Neural cell (in vitro differentiated cells): Measurements from ENCODE around the gene EFCAB6.

Experiments
- EZH2 ChIP-seq: fragments of 200-600, 300-800 bp; shearing (Covaris generic), sonication (generic); IDR thresholded peaks from 2 replicates; pipeline ENCODE4 v1.6.1; 2014; ENCODE audit warnings: antibody characterized with exemption, low read length, borderline replicate concordance, mild to moderate bottlenecking; ENCODE audit not compliant: insufficient read depth, poor library complexity, severe bottlenecking
- POLR2AphosphoS5 ChIP-seq: IDR thresholded peaks from 2 replicates; pipeline ENCODE4 v1.6.1; 2012
- RAD21 ChIP-seq: fragments of 450-650 bp; conservative IDR thresholded peaks from 2 replicates; pipeline ENCODE4 v1.6.1; 2014; ENCODE audit warnings: antibody characterized with exemption, mild to moderate bottlenecking, moderate library complexity
- TF ChIP-seq, protein P1 (sequence below): fragments of 450-650 bp; IDR thresholded peaks from 2 replicates; pipeline ENCODE4 v1.5.1; 2014; ENCODE audit warnings: antibody characterized with exemption, mild to moderate bottlenecking, moderate library complexity; ENCODE audit not compliant: poor library complexity, severe bottlenecking
- TF ChIP-seq, protein P2 (sequence below): IDR thresholded peaks from 2 replicates; pipeline ENCODE4 v1.6.1; 2012; ENCODE audit warnings: borderline replicate concordance

GRCh38 chr22:43828998-43829782, 17.1 kb upstream of the EFCAB6 start:
- no peak for TF ChIP-seq EZH2
- TF ChIP-seq, protein P1, sequence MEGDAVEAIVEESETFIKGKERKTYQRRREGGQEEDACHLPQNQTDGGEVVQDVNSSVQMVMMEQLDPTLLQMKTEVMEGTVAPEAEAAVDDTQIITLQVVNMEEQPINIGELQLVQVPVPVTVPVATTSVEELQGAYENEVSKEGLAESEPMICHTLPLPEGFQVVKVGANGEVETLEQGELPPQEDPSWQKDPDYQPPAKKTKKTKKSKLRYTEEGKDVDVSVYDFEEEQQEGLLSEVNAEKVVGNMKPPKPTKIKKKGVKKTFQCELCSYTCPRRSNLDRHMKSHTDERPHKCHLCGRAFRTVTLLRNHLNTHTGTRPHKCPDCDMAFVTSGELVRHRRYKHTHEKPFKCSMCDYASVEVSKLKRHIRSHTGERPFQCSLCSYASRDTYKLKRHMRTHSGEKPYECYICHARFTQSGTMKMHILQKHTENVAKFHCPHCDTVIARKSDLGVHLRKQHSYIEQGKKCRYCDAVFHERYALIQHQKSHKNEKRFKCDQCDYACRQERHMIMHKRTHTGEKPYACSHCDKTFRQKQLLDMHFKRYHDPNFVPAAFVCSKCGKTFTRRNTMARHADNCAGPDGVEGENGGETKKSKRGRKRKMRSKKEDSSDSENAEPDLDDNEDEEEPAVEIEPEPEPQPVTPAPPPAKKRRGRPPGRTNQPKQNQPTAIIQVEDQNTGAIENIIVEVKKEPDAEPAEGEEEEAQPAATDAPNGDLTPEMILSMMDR: no peak
- TF ChIP-seq, protein P2, sequence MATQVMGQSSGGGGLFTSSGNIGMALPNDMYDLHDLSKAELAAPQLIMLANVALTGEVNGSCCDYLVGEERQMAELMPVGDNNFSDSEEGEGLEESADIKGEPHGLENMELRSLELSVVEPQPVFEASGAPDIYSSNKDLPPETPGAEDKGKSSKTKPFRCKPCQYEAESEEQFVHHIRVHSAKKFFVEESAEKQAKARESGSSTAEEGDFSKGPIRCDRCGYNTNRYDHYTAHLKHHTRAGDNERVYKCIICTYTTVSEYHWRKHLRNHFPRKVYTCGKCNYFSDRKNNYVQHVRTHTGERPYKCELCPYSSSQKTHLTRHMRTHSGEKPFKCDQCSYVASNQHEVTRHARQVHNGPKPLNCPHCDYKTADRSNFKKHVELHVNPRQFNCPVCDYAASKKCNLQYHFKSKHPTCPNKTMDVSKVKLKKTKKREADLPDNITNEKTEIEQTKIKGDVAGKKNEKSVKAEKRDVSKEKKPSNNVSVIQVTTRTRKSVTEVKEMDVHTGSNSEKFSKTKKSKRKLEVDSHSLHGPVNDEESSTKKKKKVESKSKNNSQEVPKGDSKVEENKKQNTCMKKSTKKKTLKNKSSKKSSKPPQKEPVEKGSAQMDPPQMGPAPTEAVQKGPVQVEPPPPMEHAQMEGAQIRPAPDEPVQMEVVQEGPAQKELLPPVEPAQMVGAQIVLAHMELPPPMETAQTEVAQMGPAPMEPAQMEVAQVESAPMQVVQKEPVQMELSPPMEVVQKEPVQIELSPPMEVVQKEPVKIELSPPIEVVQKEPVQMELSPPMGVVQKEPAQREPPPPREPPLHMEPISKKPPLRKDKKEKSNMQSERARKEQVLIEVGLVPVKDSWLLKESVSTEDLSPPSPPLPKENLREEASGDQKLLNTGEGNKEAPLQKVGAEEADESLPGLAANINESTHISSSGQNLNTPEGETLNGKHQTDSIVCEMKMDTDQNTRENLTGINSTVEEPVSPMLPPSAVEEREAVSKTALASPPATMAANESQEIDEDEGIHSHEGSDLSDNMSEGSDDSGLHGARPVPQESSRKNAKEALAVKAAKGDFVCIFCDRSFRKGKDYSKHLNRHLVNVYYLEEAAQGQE: no peak
- no peak for TF ChIP-seq POLR2AphosphoS5
- no peak for TF ChIP-seq RAD21
